ENCODE data around the gene WDR88. TPM values are rescaled to one million over a fixed set of nuclear protein-coding genes. Genes with fewer than 3 reads are reported as not detected.

Gene WDR88
- total RNA-seq, 4 donors from 2014 or later, result not detected

GRCh38 chr19:33216198-33216830, 84.4 kb downstream of the WDR88 start:
- no peaks in the 10 kb centered on the region for H3K36me3 ChIP-seq
- TF ChIP-seq CTCF (IDR thresholded peaks at IDR 0.05) (no peak), POLR2AphosphoS5 (IDR thresholded peaks at IDR 0.05) (no peak), EP300 (IDR thresholded peaks at IDR 0.05) (no peak), POLR2A (IDR thresholded peaks at IDR 0.05) (no peak)
- WGBS, result 82% methylated on average over 8 of the region's 12 CpGs
- no peaks in the 10 kb centered on the region for H3K9me3 ChIP-seq
- H3K27me3 ChIP-seq, result peaks cover 3% of the 10 kb centered on the region
- DNase-seq (ENCODE audit: low spot score in 2 of 2), result no peak
- no peak overlapping the region for H3K27ac ChIP-seq
- H3K4me1 ChIP-seq, result no peaks in the 10 kb centered on the region
- no peak overlapping the region for H3K4me3 ChIP-seq

GRCh38 chr19:33217881-33218280, 86.0 kb downstream of the WDR88 start:
- 94% methylated on average over 7 of the region's 8 CpGs for WGBS
- TF ChIP-seq POLR2AphosphoS5 (IDR thresholded peaks at IDR 0.05) (no peak), CTCF (IDR thresholded peaks at IDR 0.05) (no peak), POLR2A (IDR thresholded peaks at IDR 0.05) (no peak), EP300 (IDR thresholded peaks at IDR 0.05) (no peak)

GRCh38 chr19:33219261-33219815, 87.4 kb downstream of the WDR88 start:
- peaks cover 16% of the 10 kb centered on the region for H3K27me3 ChIP-seq
- no peaks in the 10 kb centered on the region for H3K36me3 ChIP-seq
- H3K4me1 ChIP-seq, result no peaks in the 10 kb centered on the region
- no peak overlapping the region for H3K4me3 ChIP-seq
- H3K27ac ChIP-seq, result no peak overlapping the region
- TF ChIP-seq POLR2AphosphoS5 (IDR thresholded peaks at IDR 0.05) (no peak), CTCF (IDR thresholded peaks at IDR 0.05) (no peak)
- no peaks in the 10 kb centered on the region for H3K9me3 ChIP-seq
- WGBS, result 81% methylated on average over 5 of the region's 12 CpGs
- DNase-seq (ENCODE audit: low spot score in 2 of 2), result no peak

More at GRCh38 chr19:33217881-33218280, 86.0 kb downstream of the WDR88 start:
- no peaks in the 10 kb centered on the region for H3K9me3 ChIP-seq
- no peak overlapping the region for H3K4me3 ChIP-seq
- DNase-seq (ENCODE audit: low spot score in 2 of 2), result no peak
- no peaks in the 10 kb centered on the region for H3K36me3 ChIP-seq
- no peaks in the 10 kb centered on the region for H3K4me1 ChIP-seq
- H3K27me3 ChIP-seq, result peaks cover 10% of the 10 kb centered on the region
- no peak overlapping the region for H3K27ac ChIP-seq

- DNase-seq (ENCODE audit: low spot score in 2 of 2), result no peak
- Histone ChIP-seq H3K27me3 (peaks cover 24% of the 10 kb centered on the region), H3K36me3 (no peaks in the 10 kb centered on the region), H3K4me1 (no peaks in the 10 kb centered on the region), H3K27ac (no peak overlapping the region), H3K4me3 (no peak overlapping the region), H3K9me3 (no peaks in the 10 kb centered on the region)
- WGBS, result 81% methylated on average over 14 of the region's 18 CpGs
- TF ChIP-seq POLR2AphosphoS5 (IDR thresholded peaks at IDR 0.05) (no peak), EP300 (IDR thresholded peaks at IDR 0.05) (no peak), CTCF (IDR thresholded peaks at IDR 0.05) (no peak), POLR2A (IDR thresholded peaks at IDR 0.05) (no peak)
Measured at GRCh38 chr19:33220115-33220514, 88.2 kb downstream of the WDR88 start.

- H3K27ac ChIP-seq, result no peak overlapping the region
- TF ChIP-seq EP300 (IDR thresholded peaks at IDR 0.05) (no peak), POLR2A (IDR thresholded peaks at IDR 0.05) (no peak), CTCF (IDR thresholded peaks at IDR 0.05) (no peak), POLR2AphosphoS5 (IDR thresholded peaks at IDR 0.05) (no peak)
- H3K27me3 ChIP-seq, result peaks cover 30% of the 10 kb centered on the region
- WGBS, result 80% methylated on average over 9 of the region's 9 CpGs
- no peaks in the 10 kb centered on the region for H3K36me3 ChIP-seq
- DNase-seq (ENCODE audit: low spot score in 2 of 2), result no peak
- H3K9me3 ChIP-seq, result no peaks in the 10 kb centered on the region
- no peak overlapping the region for H3K4me3 ChIP-seq
- H3K4me1 ChIP-seq, result peaks cover 6% of the 10 kb centered on the region
Measured at GRCh38 chr19:33220735-33221134, 88.8 kb downstream of the WDR88 start.

Measured in suprapubic skin (tissue), 4 donors.